BJ (cell line): Measurements from ENCODE around the gene FLACC1. TPM values are rescaled to one million over a fixed set of nuclear protein-coding genes. Genes with fewer than 3 reads are reported as not detected.

Source experiments
- CTCF ChIA-PET: fragments of 350-600 bp; formaldehyde crosslinking; extraction: SDS; loops from one replicate; lab custom pipeline; 2021; ENCODE audit warnings: antibody characterized with exemption, inconsistent platforms; lab: Yijun Ruan, JAX
- POLR2A ChIA-PET: fragments of 300-600 bp; sonication (Branson Sonifier 250); formaldehyde crosslinking; extraction: SDS; loops from one replicate; lab custom pipeline; 2021; ENCODE audit warnings: antibody characterized with exemption; lab: Charles Lee
- DNase-seq: peaks from one replicate; pipeline ENCODE4 v3.0.0-alpha.2; 2011; ENCODE audit warnings: low read depth
- H3K27me3 ChIP-seq: 2 replicates; pipeline ENCODE4 v1.6.0; 2011; ENCODE audit warnings: low read length; ENCODE audit not compliant: control insufficient read depth, insufficient read depth
- H3K36me3 ChIP-seq: 2 replicates; pipeline ENCODE4 v1.5.1; 2011; ENCODE audit warnings: low read length; ENCODE audit not compliant: control insufficient read depth, insufficient read depth
- H3K4me3 ChIP-seq: 2 replicates; pipeline ENCODE4 v1.5.1; 2011; ENCODE audit warnings: low read depth, mild to moderate bottlenecking, control low read depth, low read length
- polyA plus RNA-seq: library from polyadenylated mRNA; depleted of rRNA; stranded (reverse); fragments of >200 nt; gene quantifications from 2 replicates; pipeline ENCODE4 v1.2.3, GENCODE V29; 2011
- TF ChIP-seq, protein P1 (sequence below): IDR thresholded peaks from 2 replicates; pipeline ENCODE4 v1.5.1; 2011; ENCODE audit warnings: low read depth, mild to moderate bottlenecking, control low read depth, inconsistent platforms, low read length, moderate library complexity; ENCODE audit not compliant: insufficient read depth

The FLACC1 gene
- polyA plus RNA-seq, 1 experiment = 0.49 TPM

DNA sequence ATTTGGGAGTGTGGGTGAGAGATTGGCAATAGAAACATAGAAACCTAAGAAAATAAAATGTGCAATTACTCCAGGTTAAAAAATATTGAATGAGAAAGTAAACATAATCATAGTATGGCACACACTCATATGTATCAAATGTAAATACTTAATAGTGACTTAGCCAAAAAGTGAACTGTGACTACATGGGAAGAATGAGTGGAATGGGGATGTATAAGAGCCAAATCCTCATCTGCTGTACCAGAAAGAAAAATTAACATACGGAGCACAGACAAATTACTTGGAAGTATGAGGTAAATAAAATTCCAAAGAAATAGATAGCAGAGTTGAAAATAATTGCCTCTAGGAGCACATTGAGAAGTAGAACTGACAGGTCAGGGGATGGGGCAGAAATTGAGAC, 4.0 kb downstream of the FLACC1 start:
- TF ChIP-seq, protein P1, sequence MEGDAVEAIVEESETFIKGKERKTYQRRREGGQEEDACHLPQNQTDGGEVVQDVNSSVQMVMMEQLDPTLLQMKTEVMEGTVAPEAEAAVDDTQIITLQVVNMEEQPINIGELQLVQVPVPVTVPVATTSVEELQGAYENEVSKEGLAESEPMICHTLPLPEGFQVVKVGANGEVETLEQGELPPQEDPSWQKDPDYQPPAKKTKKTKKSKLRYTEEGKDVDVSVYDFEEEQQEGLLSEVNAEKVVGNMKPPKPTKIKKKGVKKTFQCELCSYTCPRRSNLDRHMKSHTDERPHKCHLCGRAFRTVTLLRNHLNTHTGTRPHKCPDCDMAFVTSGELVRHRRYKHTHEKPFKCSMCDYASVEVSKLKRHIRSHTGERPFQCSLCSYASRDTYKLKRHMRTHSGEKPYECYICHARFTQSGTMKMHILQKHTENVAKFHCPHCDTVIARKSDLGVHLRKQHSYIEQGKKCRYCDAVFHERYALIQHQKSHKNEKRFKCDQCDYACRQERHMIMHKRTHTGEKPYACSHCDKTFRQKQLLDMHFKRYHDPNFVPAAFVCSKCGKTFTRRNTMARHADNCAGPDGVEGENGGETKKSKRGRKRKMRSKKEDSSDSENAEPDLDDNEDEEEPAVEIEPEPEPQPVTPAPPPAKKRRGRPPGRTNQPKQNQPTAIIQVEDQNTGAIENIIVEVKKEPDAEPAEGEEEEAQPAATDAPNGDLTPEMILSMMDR = no peak
- Histone ChIP-seq H3K27me3 (no peaks in the 10 kb centered on the region), H3K4me3 (no peak overlapping the region), H3K36me3 (no peaks in the 10 kb centered on the region)
- DNase-seq = no peak
- POLR2A ChIA-PET = no interaction called here
- CTCF ChIA-PET = interaction anchor here (0.8 to 3.6 kb wide), 2 partner anchors 9 to 11 kb away, joined by 3 to 15 read pairs; no protein-coding TSS in a partner anchor

DNA sequence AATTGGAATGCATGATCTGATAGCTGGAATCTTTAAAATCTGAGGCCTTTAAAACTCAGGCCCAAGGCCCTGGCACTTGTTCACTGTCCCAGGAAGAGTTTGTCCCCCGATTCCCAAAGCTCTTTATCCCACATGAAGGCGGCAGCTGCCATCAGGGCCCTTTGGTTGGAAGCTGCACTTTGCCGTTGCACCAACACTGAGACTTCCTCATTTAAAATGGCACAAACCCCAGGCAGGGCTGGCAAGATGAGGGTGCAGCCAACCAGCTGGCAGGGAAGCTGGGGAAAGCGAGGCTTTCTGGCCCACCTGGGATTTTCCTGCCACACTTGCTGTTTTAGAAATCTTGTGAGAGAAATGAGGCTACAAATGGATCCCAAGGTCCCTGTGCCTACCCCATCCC, 6.3 kb downstream of the FLACC1 start:
- Histone ChIP-seq H3K36me3 (no peaks in the 10 kb centered on the region), H3K4me3 (no peak overlapping the region), H3K27me3 (no peaks in the 10 kb centered on the region)
- CTCF ChIA-PET = interaction anchor here (1.3 to 3.6 kb wide), 2 partner anchors 14 to 119 kb away, joined by 4 to 15 read pairs; no protein-coding TSS in a partner anchor
- TF ChIP-seq, protein P1 = no peak
- no peak for DNase-seq
- POLR2A ChIA-PET = no interaction called here

DNA sequence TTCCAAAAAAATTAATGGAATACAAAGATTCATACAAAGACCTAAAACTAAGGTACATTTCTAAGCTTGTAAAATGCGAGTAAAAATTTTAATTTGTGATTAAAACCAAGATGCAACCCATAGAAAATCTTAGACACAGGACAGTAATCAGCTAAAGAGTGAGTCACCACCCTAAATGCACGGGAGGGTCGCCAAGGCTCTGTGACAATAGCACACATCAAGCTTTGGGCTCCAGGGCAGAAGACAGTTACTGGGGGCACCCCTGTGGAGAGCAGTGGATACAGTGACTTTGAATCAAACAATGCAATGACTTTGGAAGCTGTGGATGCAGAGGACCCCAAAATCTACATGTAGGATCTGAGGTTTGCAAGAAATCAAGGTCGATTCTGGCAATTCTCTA, 7.5 kb downstream of the FLACC1 start:
- POLR2A ChIA-PET = no interaction called here
- H3K27me3 ChIP-seq = no peaks in the 10 kb centered on the region
- H3K36me3 ChIP-seq = no peaks in the 10 kb centered on the region
- no peak for DNase-seq
- TF ChIP-seq, protein P1 = no peak
- H3K4me3 ChIP-seq = no peak overlapping the region
- CTCF ChIA-PET = interaction anchor here (3.6 kb wide), 1 partner anchor 15 kb away, joined by 15 read pairs; no protein-coding TSS in a partner anchor

DNA sequence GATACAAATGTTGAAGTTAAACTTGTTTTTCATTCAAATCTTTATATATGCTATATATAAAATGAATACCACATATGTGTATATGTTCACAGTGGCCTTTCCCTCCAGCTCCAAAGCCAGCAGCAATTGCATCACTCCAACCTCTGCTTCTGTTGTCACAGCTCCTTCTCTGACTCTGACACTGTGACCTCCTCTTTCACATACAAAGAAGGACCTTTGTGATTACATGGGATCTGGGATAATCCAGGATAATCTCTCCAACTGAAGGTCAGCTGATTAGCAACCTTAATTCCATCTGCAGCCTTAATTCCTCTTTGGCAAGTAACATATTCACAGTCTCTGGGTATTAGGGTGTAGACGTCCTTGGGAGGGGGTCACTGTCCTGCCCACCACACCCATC, 8.4 kb downstream of the FLACC1 start:
- ChIA-PET CTCF (interaction anchor here (1.6 kb wide), 1 partner anchor 12 kb away, joined by 3 read pairs; no protein-coding TSS in a partner anchor), POLR2A (no interaction called here)
- H3K27me3 ChIP-seq = no peaks in the 10 kb centered on the region
- no peak for DNase-seq
- no peaks in the 10 kb centered on the region for H3K36me3 ChIP-seq
- TF ChIP-seq, protein P1 = no peak
- H3K4me3 ChIP-seq = no peak overlapping the region

DNA sequence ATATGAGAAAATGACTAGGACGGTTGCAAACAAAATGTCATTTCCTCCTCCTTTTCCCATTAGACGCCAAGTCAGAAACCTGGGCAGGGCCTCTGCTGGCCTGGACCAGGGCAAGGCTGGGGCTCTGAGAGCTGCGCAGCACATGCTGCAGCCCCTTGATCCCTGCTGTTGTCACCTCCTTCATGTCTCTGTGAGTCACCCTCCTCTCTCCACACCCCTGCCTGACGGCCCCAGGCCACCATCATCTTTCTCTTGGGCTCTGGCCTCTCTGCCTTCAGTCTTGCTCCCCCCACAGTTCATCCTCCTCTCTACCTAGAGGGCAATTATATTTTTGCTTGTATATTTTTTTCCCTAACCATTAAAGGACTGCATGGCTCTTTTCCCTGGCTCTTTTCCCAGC, 10.0 kb downstream of the FLACC1 start:
- DNase-seq = no peak
- ChIA-PET POLR2A (no interaction called here), CTCF (no interaction called here)
- Histone ChIP-seq H3K36me3 (no peaks in the 10 kb centered on the region), H3K27me3 (no peaks in the 10 kb centered on the region), H3K4me3 (no peak overlapping the region)
- TF ChIP-seq, protein P1 = no peak
